Lower leg skin (tissue), 4 donors: ENCODE results near the gene LIN52. TPM values are rescaled to one million over a fixed set of nuclear protein-coding genes. Genes with fewer than 3 reads are reported as not detected.

Experiments used
- DNase-seq, 2 donors: peaks; one replicate each; pipeline ENCODE4 v3.0.0-alpha.2; 2019; ENCODE audit warnings: low spot score in 2 of 2
- H3K4me3 ChIP-seq: fragments of 200-600 bp; sonication (generic); 2 replicates; pipeline ENCODE4 v1.5.1; 2017; ENCODE audit warnings: mild to moderate bottlenecking, low read depth; ENCODE audit not compliant: poor library complexity, severe bottlenecking
- POLR2A ChIP-seq, 2 donors: fragments of 450-650 bp; IDR thresholded peaks; one replicate each; pipeline ENCODE4 v1.6.1; 2016 to 2017; ENCODE audit warnings: antibody characterized with exemption in 2 of 2, mild to moderate bottlenecking in 1 of 2, moderate library complexity in 1 of 2
- WGBS, 2 donors: methylation state at CpG; one replicate each; pipeline ENCODE4 v1.1.5; 2018; 5-methylcytosine and 5-hydroxymethylcytosine counted together
- intact Hi-C: fragments of 100-400 bp; cut with DNase I; formaldehyde crosslinking; loops from one replicate; pipeline ENCODE4 v1.15.0; 2023; ENCODE audit warnings: low total_unique reads
- total RNA-seq, 4 donors: library from RNA; depleted of rRNA; stranded (reverse); fragments of >200 nt; gene quantifications; one replicate each; pipeline ENCODE4 v1.1.0, GENCODE V29; 2016
- TF ChIP-seq, protein P1 (sequence below), 3 donors: fragments of 450-650 bp; IDR thresholded peaks; one replicate each; pipeline ENCODE4 v1.5.1; 2016; ENCODE audit warnings: antibody characterized with exemption in 3 of 3, mild to moderate bottlenecking in 3 of 3, moderate library complexity in 2 of 3

LIN52 gene
- total RNA-seq, 4 donors from 2014 or later = 5.6 to 7.9 (median 5.8) TPM

DNA sequence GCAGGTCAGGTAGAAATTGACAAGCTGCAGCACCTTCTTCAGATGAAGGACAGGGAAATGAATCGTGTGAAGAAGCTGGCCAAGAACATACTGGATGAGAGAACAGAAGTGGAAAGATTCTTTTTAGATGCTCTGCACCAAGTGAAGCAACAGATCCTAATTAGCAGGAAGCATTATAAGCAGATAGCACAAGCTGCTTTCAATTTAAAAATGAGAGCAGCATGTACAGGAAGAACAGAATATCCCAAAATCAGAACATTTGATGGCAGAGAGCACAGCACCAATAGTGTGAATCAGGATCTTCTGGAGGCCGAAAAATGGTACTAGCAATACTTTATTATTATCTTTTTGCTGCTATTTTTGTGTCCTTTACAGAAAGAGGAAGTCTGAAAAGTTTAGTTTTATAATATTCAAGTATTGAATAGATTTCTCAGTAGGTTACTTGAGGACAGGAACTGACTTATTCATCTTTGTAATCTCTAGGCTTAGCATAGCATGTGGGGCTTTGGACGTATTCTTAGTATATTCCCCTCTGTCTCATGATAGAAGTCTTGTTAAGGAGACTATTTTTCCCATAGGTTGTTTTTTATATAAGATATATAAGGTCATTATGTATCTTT, 34.8 kb upstream of the LIN52 start:
- no peak for TF ChIP-seq POLR2A (IDR thresholded peaks at IDR 0.05)
- TF ChIP-seq, protein P1, sequence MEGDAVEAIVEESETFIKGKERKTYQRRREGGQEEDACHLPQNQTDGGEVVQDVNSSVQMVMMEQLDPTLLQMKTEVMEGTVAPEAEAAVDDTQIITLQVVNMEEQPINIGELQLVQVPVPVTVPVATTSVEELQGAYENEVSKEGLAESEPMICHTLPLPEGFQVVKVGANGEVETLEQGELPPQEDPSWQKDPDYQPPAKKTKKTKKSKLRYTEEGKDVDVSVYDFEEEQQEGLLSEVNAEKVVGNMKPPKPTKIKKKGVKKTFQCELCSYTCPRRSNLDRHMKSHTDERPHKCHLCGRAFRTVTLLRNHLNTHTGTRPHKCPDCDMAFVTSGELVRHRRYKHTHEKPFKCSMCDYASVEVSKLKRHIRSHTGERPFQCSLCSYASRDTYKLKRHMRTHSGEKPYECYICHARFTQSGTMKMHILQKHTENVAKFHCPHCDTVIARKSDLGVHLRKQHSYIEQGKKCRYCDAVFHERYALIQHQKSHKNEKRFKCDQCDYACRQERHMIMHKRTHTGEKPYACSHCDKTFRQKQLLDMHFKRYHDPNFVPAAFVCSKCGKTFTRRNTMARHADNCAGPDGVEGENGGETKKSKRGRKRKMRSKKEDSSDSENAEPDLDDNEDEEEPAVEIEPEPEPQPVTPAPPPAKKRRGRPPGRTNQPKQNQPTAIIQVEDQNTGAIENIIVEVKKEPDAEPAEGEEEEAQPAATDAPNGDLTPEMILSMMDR (IDR thresholded peaks at IDR 0.05) = no peak
- intact Hi-C loops = no loop called here
- 50 to 59% methylated on average over 3 of the region's 3 CpGs for WGBS, 2 donors
- no peak overlapping the region for H3K4me3 ChIP-seq
- no peak for DNase-seq

DNA sequence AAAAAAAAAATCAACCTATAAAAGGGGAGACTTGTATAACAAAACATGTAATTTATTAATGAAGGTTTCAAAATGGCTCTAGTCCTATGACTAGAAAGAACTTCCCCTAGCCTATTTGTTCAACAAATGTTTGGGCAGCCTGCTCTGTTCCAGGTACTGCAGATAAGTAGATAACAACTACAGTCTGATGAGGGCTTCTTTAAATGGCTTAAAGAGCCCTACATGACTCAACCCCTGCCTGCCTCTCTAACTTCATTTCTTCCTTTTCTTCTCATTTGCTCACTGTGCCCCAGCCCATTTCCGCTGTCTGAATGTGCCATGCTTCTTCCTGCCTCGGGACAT, 22.0 kb upstream of the LIN52 start:
- intact Hi-C loops = no loop called here
- 79 to 95% methylated on average over 2 of the region's 2 CpGs for WGBS, 2 donors
- no peak for TF ChIP-seq POLR2A (IDR thresholded peaks at IDR 0.05)
- TF ChIP-seq, protein P1 (IDR thresholded peaks at IDR 0.05) = no peak
- H3K4me3 ChIP-seq = no peak overlapping the region
- no peak for DNase-seq

DNA sequence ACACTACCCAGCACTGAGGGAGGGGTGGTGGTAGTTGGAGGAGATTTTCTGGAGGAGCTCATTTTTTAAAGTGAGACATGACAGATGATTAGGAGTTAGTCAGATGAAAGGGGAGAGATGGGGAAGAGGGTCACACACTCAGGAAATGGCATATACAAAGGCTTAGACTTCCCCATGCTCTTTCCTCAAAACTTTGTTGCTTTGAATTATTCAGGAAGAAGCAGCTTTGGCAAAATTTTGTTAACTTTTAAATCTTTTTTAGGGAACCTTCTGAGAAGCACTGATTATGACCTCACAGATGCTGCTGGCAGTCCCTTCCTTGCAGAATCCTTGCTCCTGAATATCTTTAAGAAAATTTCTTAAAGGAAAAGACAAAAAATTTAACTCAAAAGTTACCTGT, 20.3 kb upstream of the LIN52 start:
- intact Hi-C loops = no loop called here

DNA sequence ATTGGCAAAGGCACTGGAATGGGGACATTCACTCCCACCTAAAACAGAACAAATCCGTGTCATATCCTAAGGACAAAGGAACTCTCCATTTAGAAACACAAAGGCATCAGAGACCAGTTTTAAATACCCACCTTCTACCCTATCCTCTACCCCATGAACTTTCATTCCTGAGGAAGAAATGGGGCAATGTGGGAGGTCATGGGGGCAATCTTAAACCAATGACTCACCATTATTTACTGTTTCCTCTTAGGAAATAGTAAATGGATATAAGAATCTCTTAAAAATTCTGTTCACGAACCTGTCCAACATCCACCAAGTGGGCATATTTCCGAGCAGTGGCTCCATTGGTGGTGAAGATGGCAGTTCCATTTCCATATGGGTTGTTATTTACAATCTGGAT, 19.9 kb upstream of the LIN52 start:
- intact Hi-C loops = no loop called here
- WGBS, 2 donors = 86 to 87% methylated on average over 3 of the region's 3 CpGs
- no peak for DNase-seq
- no peak for TF ChIP-seq POLR2A (IDR thresholded peaks at IDR 0.05)
- TF ChIP-seq, protein P1 (IDR thresholded peaks at IDR 0.05) = no peak
- no peak overlapping the region for H3K4me3 ChIP-seq

More for the DNA sequence above, 20.3 kb upstream of the LIN52 start:
- H3K4me3 ChIP-seq = no peak overlapping the region
- TF ChIP-seq, protein P1 (IDR thresholded peaks at IDR 0.05) = no peak
- TF ChIP-seq POLR2A (IDR thresholded peaks at IDR 0.05) = no peak
- DNase-seq = no peak

DNA sequence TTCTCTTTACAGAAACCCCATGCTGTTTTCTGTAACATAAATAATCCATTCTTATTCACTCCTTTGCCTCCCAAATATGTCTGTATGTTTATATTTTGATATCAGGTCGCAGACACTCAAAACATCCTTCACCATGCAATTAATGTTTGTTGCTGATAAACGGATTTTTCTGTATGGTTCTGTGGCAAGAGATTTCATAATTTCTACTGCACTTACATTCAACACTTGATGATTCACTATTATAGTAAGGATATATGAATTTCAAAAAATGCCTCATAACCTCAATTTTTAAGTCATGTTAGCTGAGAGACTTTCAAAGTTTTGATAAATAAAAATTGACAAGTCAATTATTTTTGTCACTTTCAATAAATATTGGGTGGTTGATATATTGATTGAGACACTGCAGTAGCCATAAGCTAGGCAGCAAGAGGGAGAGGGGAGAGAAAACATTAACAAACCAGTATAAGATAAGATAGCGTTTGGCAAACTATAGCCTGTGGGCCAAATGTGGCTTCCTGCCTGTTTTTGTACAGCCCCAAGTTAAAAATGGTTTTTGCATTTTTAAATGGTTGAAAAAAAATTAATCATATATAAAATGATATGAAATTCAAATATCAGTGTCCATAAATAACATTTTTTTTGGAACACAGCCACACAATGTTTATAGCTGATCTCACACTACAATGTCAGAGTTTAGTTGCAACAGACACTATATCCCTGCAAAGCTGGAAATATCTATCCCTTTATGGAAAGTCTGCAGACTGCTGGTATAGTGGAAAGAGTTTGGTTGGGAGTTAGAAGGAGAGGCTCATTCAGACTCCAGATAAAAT, 18.8 kb upstream of the LIN52 start:
- no peak overlapping the region for H3K4me3 ChIP-seq
- WGBS, 2 donors = 89 to 91% methylated on average over 3 of the region's 3 CpGs
- DNase-seq = no peak
- no peak for TF ChIP-seq POLR2A (IDR thresholded peaks at IDR 0.05)
- TF ChIP-seq, protein P1 (IDR thresholded peaks at IDR 0.05) = no peak
- intact Hi-C loops = no loop called here
